HG02884 (cell line): Measurements from ENCODE around the gene C10orf143.

Source experiments
- ATAC-seq: cut with Tn5 transposase; IDR thresholded peaks from one replicate; pipeline ENCODE4 v1.9.1; 2021; ENCODE audit warnings: mild to moderate bottlenecking, moderate library complexity; ENCODE audit not compliant: unreplicated experiment

C10orf143 gene

GRCh38 chr10:130061760-130062159 lies 48.9 kb downstream of the C10orf143 start:
- no peak for ATAC-seq

GRCh38 chr10:130054021-130054420 lies 56.6 kb downstream of the C10orf143 start:
- ATAC-seq, result no peak

GRCh38 chr10:130053561-130053960 lies 57.1 kb downstream of the C10orf143 start:
- no peak for ATAC-seq

GRCh38 chr10:130052193-130052592 lies 58.4 kb downstream of the C10orf143 start:
- no peak for ATAC-seq

- ATAC-seq, result no peak
Measured at GRCh38 chr10:130050721-130051120, 59.9 kb downstream of the C10orf143 start.

- ATAC-seq, result no peak
Measured at GRCh38 chr10:130049987-130050386, 60.6 kb downstream of the C10orf143 start.

- ATAC-seq, result no peak
Measured at GRCh38 chr10:130049244-130049643, 61.4 kb downstream of the C10orf143 start.

- no peak for ATAC-seq
Measured at GRCh38 chr10:130048081-130048480, 62.5 kb downstream of the C10orf143 start.

- no peak for ATAC-seq
Measured at GRCh38 chr10:130047336-130047735, 63.3 kb downstream of the C10orf143 start.

GRCh38 chr10:130046591-130046990 lies 64.0 kb downstream of the C10orf143 start:
- ATAC-seq, result no peak

- no peak for ATAC-seq
Measured at GRCh38 chr10:130045801-130046321, 64.8 kb downstream of the C10orf143 start.

GRCh38 chr10:130045091-130045652 lies 65.5 kb downstream of the C10orf143 start:
- no peak for ATAC-seq

GRCh38 chr10:130044067-130045061 lies 66.3 kb downstream of the C10orf143 start:
- no peak for ATAC-seq

GRCh38 chr10:130043491-130043890 lies 67.1 kb downstream of the C10orf143 start:
- no peak for ATAC-seq

- ATAC-seq, result no peak
Measured at GRCh38 chr10:130042381-130042780, 68.2 kb downstream of the C10orf143 start.

- ATAC-seq, result no peak
Measured at GRCh38 chr10:130041451-130042371, 68.9 kb downstream of the C10orf143 start.

- ATAC-seq, result no peak
Measured at GRCh38 chr10:130040817-130041330, 69.8 kb downstream of the C10orf143 start.

GRCh38 chr10:130040351-130040750 lies 70.3 kb downstream of the C10orf143 start:
- ATAC-seq, result no peak

GRCh38 chr10:130039141-130039540 lies 71.5 kb downstream of the C10orf143 start:
- ATAC-seq, result no peak

- ATAC-seq, result no peak
Measured at GRCh38 chr10:130038611-130039109, 72.0 kb downstream of the C10orf143 start.
